Effector memory CD8-positive, alpha-beta T cell (primary cell): ENCODE data around the gene XIRP2.
"Not testable (repeated sequence)": the region's sequence is repeated elsewhere in the genome, so short reads cannot be mapped to it uniquely, and the experiment has no call there.

Experiments
- ATAC-seq: fragments of 150-1000 bp; cut with Tn5 transposase; replicated peaks from 2 replicates; pipeline ENCODE4 v1.10.0; 2021; ENCODE audit warnings: mild to moderate bottlenecking, moderate library complexity
- DNase-seq, 3 experiments: peaks; one replicate each; pipeline ENCODE4 v3.0.0; 2021
- H3K27ac Mint-ChIP-seq, 2 donors: one replicate each; pipeline ENCODE4 v1.8.0; 2022; ENCODE audit warnings: mild to moderate bottlenecking in 2 of 2, mixed read lengths in 2 of 2, moderate library complexity in 2 of 2
- H3K27me3 Mint-ChIP-seq, 2 donors: one replicate each; pipeline ENCODE4 v1.8.0; 2022; ENCODE audit warnings: mixed read lengths in 2 of 2
- H3K36me3 Mint-ChIP-seq: one replicate; pipeline ENCODE4 v1.8.0; 2022; ENCODE audit warnings: mild to moderate bottlenecking, moderate library complexity, mixed read lengths; ENCODE audit not compliant: insufficient read depth
- H3K4me1 Mint-ChIP-seq, 2 donors: one replicate each; pipeline ENCODE4 v1.8.0; 2022; ENCODE audit warnings: low read depth in 2 of 2, mixed read lengths in 2 of 2
- H3K4me3 Mint-ChIP-seq, 2 donors: one replicate each; pipeline ENCODE4 v1.8.0; 2022; ENCODE audit warnings: mild to moderate bottlenecking in 2 of 2, mixed read lengths in 2 of 2, moderate library complexity in 2 of 2
- H3K9me3 Mint-ChIP-seq, 2 donors: one replicate each; pipeline ENCODE4 v1.8.0; 2022; ENCODE audit warnings: mixed read lengths in 2 of 2

Gene XIRP2

DNA sequence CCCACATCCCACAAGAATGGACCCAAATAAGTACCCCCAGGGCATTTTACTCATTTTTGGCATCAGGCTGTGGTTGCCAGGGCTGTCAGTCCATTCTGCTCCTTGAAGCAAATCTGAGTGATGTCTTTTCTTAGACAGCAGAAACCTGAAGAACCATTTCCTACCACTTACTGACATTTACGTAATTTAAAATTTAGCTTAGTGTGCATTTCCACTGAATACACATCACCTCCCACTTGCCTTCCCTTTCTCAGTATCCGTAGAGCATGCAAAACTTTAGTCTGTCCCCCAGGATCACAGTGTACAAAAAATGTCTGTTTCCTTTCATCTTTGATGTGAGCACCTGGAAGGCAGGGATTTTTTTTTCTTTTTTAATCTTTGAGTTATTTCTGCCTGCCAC is 130.3 kb downstream of the XIRP2 start:
- no peak overlapping the region for H3K27ac Mint-ChIP-seq
- no peaks in the 10 kb centered on the region for H3K4me1 Mint-ChIP-seq
- ATAC-seq (no peak), DNase-seq (no peak)
- H3K4me3 Mint-ChIP-seq = no peak overlapping the region
- no peaks in the 10 kb centered on the region for H3K9me3 Mint-ChIP-seq
- no peaks in the 10 kb centered on the region for H3K27me3 Mint-ChIP-seq
- no peaks in the 10 kb centered on the region for H3K36me3 Mint-ChIP-seq

GRCh38 chr2:167028503-167028902 is 140.2 kb downstream of the XIRP2 start:
- H3K27me3 Mint-ChIP-seq = no peaks in the 10 kb centered on the region
- H3K36me3 Mint-ChIP-seq = no peaks in the 10 kb centered on the region
- H3K4me3 Mint-ChIP-seq = no peak overlapping the region
- H3K9me3 Mint-ChIP-seq = peaks cover 16 to 18% of the 10 kb centered on the region in 2 donors
- H3K4me1 Mint-ChIP-seq = no peaks in the 10 kb centered on the region
- DNase-seq (no peak), ATAC-seq (no peak)
- no peak overlapping the region for H3K27ac Mint-ChIP-seq

- DNase-seq, H3K4me3 Mint-ChIP-seq, ATAC-seq, H3K4me1 Mint-ChIP-seq, H3K27me3 Mint-ChIP-seq, H3K27ac Mint-ChIP-seq, H3K36me3 Mint-ChIP-seq: not testable (repeated sequence)
- H3K9me3 Mint-ChIP-seq = peaks cover 11 to 34% of the 10 kb centered on the region in 2 donors
Observed at GRCh38 chr2:167034976-167035375, 146.7 kb downstream of the XIRP2 start.

GRCh38 chr2:167048829-167049228 is 160.5 kb downstream of the XIRP2 start:
- Mint-ChIP-seq H3K27ac (no peak overlapping the region), H3K4me3 (no peak overlapping the region), H3K9me3 (peaks cover 8 to 13% of the 10 kb centered on the region in 2 donors), H3K36me3 (no peaks in the 10 kb centered on the region), H3K27me3 (no peaks in the 10 kb centered on the region), H3K4me1 (no peaks in the 10 kb centered on the region)
- DNase-seq (no peak), ATAC-seq (no peak)

GRCh38 chr2:167049659-167050058 is 161.4 kb downstream of the XIRP2 start:
- Mint-ChIP-seq H3K4me1 (no peaks in the 10 kb centered on the region), H3K27ac (no peak overlapping the region), H3K36me3 (no peaks in the 10 kb centered on the region), H3K9me3 (peaks cover 6 to 13% of the 10 kb centered on the region in 2 donors), H3K4me3 (no peak overlapping the region), H3K27me3 (no peaks in the 10 kb centered on the region)
- no peak for ATAC-seq
- no peak for DNase-seq

DNA sequence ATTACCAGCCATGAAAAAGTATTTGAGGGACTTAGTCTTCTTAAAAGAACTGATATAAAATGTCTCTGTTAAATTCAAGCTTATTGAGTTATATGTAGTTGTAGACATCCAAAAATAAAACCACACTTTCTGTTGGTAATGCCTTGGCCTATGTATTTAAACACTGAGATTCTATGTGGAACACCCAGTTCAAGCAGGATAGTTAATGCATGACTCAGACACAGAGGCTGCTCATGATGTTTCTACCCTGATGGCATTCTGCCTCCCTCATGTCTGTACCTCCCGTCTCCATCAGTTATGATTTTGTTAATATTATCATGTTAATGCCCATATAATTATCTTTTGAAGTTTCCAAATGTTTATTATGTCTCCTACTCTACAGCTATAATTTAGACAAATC is 164.5 kb downstream of the XIRP2 start:
- no peaks in the 10 kb centered on the region for H3K4me1 Mint-ChIP-seq
- peaks cover 6 to 13% of the 10 kb centered on the region in 2 donors for H3K9me3 Mint-ChIP-seq
- DNase-seq (no peak), ATAC-seq (no peak)
- no peak overlapping the region for H3K27ac Mint-ChIP-seq
- no peak overlapping the region for H3K4me3 Mint-ChIP-seq
- peaks cover 3% of the 10 kb centered on the region for H3K36me3 Mint-ChIP-seq
- H3K27me3 Mint-ChIP-seq = no peaks in the 10 kb centered on the region

- Mint-ChIP-seq H3K36me3 (peaks cover 3% of the 10 kb centered on the region), H3K4me3 (no peak overlapping the region), H3K27ac (no peak overlapping the region), H3K9me3 (peaks cover 6 to 13% of the 10 kb centered on the region in 2 donors), H3K4me1 (no peaks in the 10 kb centered on the region), H3K27me3 (no peaks in the 10 kb centered on the region)
- ATAC-seq = no peak
- no peak for DNase-seq
Observed at GRCh38 chr2:167054881-167055280, 166.6 kb downstream of the XIRP2 start.

GRCh38 chr2:167057446-167057845 is 169.2 kb downstream of the XIRP2 start:
- DNase-seq = no peak
- Mint-ChIP-seq H3K9me3 (peaks cover 0 to 6% of the 10 kb centered on the region in 2 donors), H3K27ac (no peak overlapping the region), H3K4me3 (no peak overlapping the region), H3K36me3 (peaks cover 3% of the 10 kb centered on the region), H3K27me3 (no peaks in the 10 kb centered on the region), H3K4me1 (no peaks in the 10 kb centered on the region)
- no peak for ATAC-seq

- H3K9me3 Mint-ChIP-seq = peaks cover 0 to 6% of the 10 kb centered on the region in 2 donors
- DNase-seq (no peak), ATAC-seq (no peak)
- H3K27ac Mint-ChIP-seq = no peak overlapping the region
- no peaks in the 10 kb centered on the region for H3K27me3 Mint-ChIP-seq
- no peaks in the 10 kb centered on the region for H3K4me1 Mint-ChIP-seq
- H3K4me3 Mint-ChIP-seq = no peak overlapping the region
- peaks cover 3% of the 10 kb centered on the region for H3K36me3 Mint-ChIP-seq
Observed at GRCh38 chr2:167059173-167059572, 170.9 kb downstream of the XIRP2 start.

GRCh38 chr2:167069855-167070254 is 181.6 kb downstream of the XIRP2 start:
- Mint-ChIP-seq H3K9me3 (peaks cover 2 to 10% of the 10 kb centered on the region in 2 donors), H3K4me1 (no peaks in the 10 kb centered on the region), H3K27ac (no peak overlapping the region), H3K4me3 (no peak overlapping the region), H3K27me3 (no peaks in the 10 kb centered on the region), H3K36me3 (peaks cover 7% of the 10 kb centered on the region)
- no peak for DNase-seq
- ATAC-seq = no peak

- not testable (repeated sequence) for H3K36me3 Mint-ChIP-seq, H3K4me1 Mint-ChIP-seq, H3K27me3 Mint-ChIP-seq, H3K9me3 Mint-ChIP-seq, ATAC-seq, H3K4me3 Mint-ChIP-seq, DNase-seq
- peak overlapping the region in 1 of 2 donors; percentile 67 for H3K27ac Mint-ChIP-seq
Observed at GRCh38 chr2:167075708-167076107, 187.4 kb downstream of the XIRP2 start.

- peaks cover 17 to 20% of the 10 kb centered on the region in 2 donors for H3K9me3 Mint-ChIP-seq
Observed at GRCh38 chr2:167098931-167099330, 210.7 kb downstream of the XIRP2 start.

GRCh38 chr2:167100506-167100905 is 212.2 kb downstream of the XIRP2 start:
- Mint-ChIP-seq H3K9me3 (peaks cover 18 to 20% of the 10 kb centered on the region in 2 donors), H3K4me3 (no peak overlapping the region), H3K4me1 (no peaks in the 10 kb centered on the region), H3K36me3 (no peaks in the 10 kb centered on the region), H3K27me3 (no peaks in the 10 kb centered on the region), H3K27ac (no peak overlapping the region)
- DNase-seq (no peak), ATAC-seq (no peak)

More at GRCh38 chr2:167098931-167099330, 210.7 kb downstream of the XIRP2 start:
- not testable (repeated sequence) for DNase-seq, H3K4me3 Mint-ChIP-seq, H3K27me3 Mint-ChIP-seq, H3K27ac Mint-ChIP-seq, ATAC-seq, H3K4me1 Mint-ChIP-seq, H3K36me3 Mint-ChIP-seq

DNA sequence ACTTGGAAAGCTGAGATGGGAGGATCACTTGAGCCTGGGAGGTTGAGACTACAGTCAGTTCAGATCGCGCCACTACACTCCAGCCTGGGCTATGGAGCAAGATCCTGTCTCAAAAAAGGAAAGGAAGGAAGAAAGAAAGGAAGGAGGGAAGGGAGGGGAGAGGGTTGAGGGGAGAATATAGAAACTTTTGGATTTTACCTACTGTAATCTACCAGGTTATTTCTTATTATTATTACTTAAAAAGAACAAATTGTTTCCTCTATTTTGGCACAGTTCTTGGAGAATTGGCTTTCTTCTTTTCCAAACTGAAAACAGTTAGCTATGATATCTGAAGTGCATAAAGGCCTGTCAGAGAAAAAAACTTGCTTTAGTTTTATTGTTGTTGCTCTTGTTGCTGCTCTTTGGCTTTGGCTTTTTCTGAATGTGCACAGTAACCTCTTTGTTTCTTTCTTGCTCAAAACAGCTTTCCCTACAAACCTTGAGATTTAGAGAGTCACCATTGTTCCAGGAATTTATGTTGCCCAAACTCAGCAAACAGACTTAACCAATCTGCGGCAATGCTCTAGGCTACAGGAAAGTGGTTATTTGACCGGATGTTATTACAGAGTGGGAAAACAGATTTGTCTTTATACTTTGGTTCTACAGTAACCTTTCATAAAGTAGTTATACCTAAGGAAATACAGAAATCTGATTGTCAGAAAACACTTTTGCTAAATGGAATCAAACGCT is 214.9 kb downstream of the XIRP2 start:
- Mint-ChIP-seq H3K4me3 (no peak overlapping the region), H3K27me3 (no peaks in the 10 kb centered on the region), H3K27ac (no peak overlapping the region), H3K9me3 (peaks cover 3 to 6% of the 10 kb centered on the region in 2 donors), H3K36me3 (no peaks in the 10 kb centered on the region), H3K4me1 (no peaks in the 10 kb centered on the region)
- no peak for ATAC-seq
- no peak for DNase-seq
